ENCODE data around the gene P3H3. TPM values are rescaled to one million over a fixed set of nuclear protein-coding genes. Genes with fewer than 3 reads are reported as not detected.
A peak's percentile ranks its signal among the peaks of the same experiment; 100 is the strongest.

The P3H3 gene
- total and polyA plus RNA-seq, 9 of the 15 experiments (the other 6 are each of a cell fraction or from before 2014, with no cell fraction given) = 0.03 to 15.0 (median 4.8) TPM

GRCh38 chr12:6851921-6852650, 23.9 kb downstream of the P3H3 start, which contains the start of gene USP5 (continued):
- TF ChIP-seq POLR2H (tag; IDR thresholded peaks at IDR 0.05; ENCODE audit: low read depth) (no peak), XRCC4 (IDR thresholded peaks at IDR 0.05; ENCODE audit: extremely low read depth, insufficient read depth, insufficient read length) (no peak), SMARCA5 (IDR thresholded peaks at IDR 0.05) (no peak), YBX1 (IDR thresholded peaks at IDR 0.05) (no peak), MYC (IDR thresholded peaks at IDR 0.05; ENCODE audit: low read depth, low read length) (peak; percentile 53; the same call in 1 of the 2 replicates), MYC (CRISPR knock-in tag; IDR thresholded peaks at IDR 0.05; ENCODE audit: borderline replicate concordance, low read depth) (no peak), GTF2A2 (tag; IDR thresholded peaks at IDR 0.05) (no peak), MAZ (CRISPR knock-in tag; conservative IDR thresholded peaks at IDR 0.05 in 1 of 2, IDR thresholded peaks at IDR 0.05 in 1 of 2) (peak; percentile 66 to 98), NR1H2 (CRISPR knock-in tag; IDR thresholded peaks at IDR 0.05) (no peak), HMG20A (CRISPR knock-in tag; conservative IDR thresholded peaks at IDR 0.05) (no peak), KAT2B (IDR thresholded peaks at IDR 0.05; ENCODE audit: low read depth, low read length) (no peak), ARID1B (IDR thresholded peaks at IDR 0.05) (no peak), CEBPB (tag; IDR thresholded peaks at IDR 0.05) (no peak), ZNF165 (CRISPR knock-in tag; IDR thresholded peaks at IDR 0.05; ENCODE audit: borderline replicate concordance) (peak; percentile 91), BCLAF1 (IDR thresholded peaks at IDR 0.05; ENCODE audit: borderline replicate concordance in 1 of 2, control insufficient read depth in 1 of 2, low read depth in 2 of 2, low read length in 1 of 2) (peak in 1 of 2 experiments; percentile 96; a peak in 1 of 4 replicates), ZBTB49 (CRISPR knock-in tag; IDR thresholded peaks at IDR 0.05; ENCODE audit: borderline replicate concordance) (no peak), ETS2 (tag; IDR thresholded peaks at IDR 0.05; ENCODE audit: borderline replicate concordance, poor library complexity, severe bottlenecking) (no peak), ZNF12 (CRISPR knock-in tag; IDR thresholded peaks at IDR 0.05) (no peak), COPS2 (conservative IDR thresholded peaks at IDR 0.05) (no peak), L3MBTL2 (IDR thresholded peaks at IDR 0.05) (peak; percentile 62), ZNF408 (CRISPR knock-in tag; IDR thresholded peaks at IDR 0.05; ENCODE audit: low read depth) (no peak), ASH1L (IDR thresholded peaks at IDR 0.05; ENCODE audit: borderline replicate concordance, low read depth, partially characterized antibody) (peak; percentile 90)

Measured in K562 (cell line).